Measurements from ENCODE around the gene GRIK4. TPM values are rescaled to one million over a fixed set of nuclear protein-coding genes. Genes with fewer than 3 reads are reported as not detected.

GRIK4 gene
- total and polyA plus RNA-seq, 9 of the 15 experiments (the other 6 are each of a cell fraction or from before 2014, with no cell fraction given): not detected

DNA sequence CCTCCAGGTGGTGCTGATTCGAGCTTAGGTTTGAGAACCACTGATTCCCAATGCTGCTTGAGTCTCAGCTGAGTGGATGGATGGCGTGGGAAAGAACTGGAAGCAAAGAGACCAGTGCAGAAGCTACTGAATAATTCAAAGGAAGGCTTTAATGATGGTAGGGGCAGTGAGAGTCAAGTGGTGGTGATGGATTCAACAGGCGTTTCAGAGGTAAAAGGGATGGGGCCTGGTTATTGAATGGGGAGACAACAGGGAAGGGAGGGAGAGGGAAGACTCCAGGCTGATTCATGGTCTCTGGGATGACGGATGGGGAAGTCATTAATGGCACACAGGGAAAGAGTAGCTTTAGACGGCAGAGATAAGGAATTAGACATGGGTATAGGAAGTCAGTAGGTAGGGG is 408.0 kb downstream of the GRIK4 start:
- H3K79me2 ChIP-seq (ENCODE audit: control insufficient read depth, insufficient read depth, low read length): no peaks in the 10 kb centered on the region
- BruUV-seq (replicated peaks): no TSS peak
- H2AFZ ChIP-seq (ENCODE audit: low read depth, low read length): no peak overlapping the region
- POLR2A ChIA-PET: interaction anchor here (0.6 kb wide), 1 partner anchor 10 kb away, joined by 3 read pairs; no protein-coding TSS in a partner anchor
- no peak for ATAC-seq
- H3K4me3 ChIP-seq: no peak overlapping the region
- no peak for DNase-seq (ENCODE audit: extremely low read depth in 1 of 4, low spot score in 3 of 4)
- H3K9me3 ChIP-seq (replicated peaks; ENCODE audit: control insufficient read depth, insufficient read depth, low read depth, low read length): no peaks in the 10 kb centered on the region
- intact Hi-C loops (cut with micrococcal nuclease): no loop called here
- no peak overlapping the region for H3K4me2 ChIP-seq (ENCODE audit: insufficient read depth, low read length)
- CTCF ChIA-PET (ENCODE audit: low intra/inter-chr PET ratio): no interaction called here
- WGBS (ENCODE audit: insufficient coverage, low coverage, missing lambda C conversion rate): 1% methylated on average over 5 of the region's 5 CpGs
- in situ Hi-C loops (cut with MboI): no loop called here
- no peaks in the 10 kb centered on the region for H3K36me3 ChIP-seq (ENCODE audit: control insufficient read depth, insufficient read depth, low read length)
- no peak overlapping the region for H3K27ac ChIP-seq (ENCODE audit: extremely low read depth, low read depth, low read length)
- FAIRE-seq: no peak
- H3K27me3 ChIP-seq (ENCODE audit: control insufficient read depth in 2 of 2, insufficient read depth in 2 of 2, low read length in 2 of 2): peaks cover 6 to 49% of the 10 kb centered on the region in 2 experiments
- no peaks in the 10 kb centered on the region for H3K9me1 ChIP-seq (ENCODE audit: control insufficient read depth, insufficient read depth, low read length)
- H4K20me1 ChIP-seq (replicated peaks; ENCODE audit: control insufficient read depth, insufficient read depth, low read length): peaks cover 3% of the 10 kb centered on the region; the same call in 1 of the 2 replicates
- no peaks in the 10 kb centered on the region for H3K4me1 ChIP-seq (replicated peaks in 1 of 2; ENCODE audit: control insufficient read depth in 2 of 2, insufficient read depth in 2 of 2, low read length in 2 of 2)
- H3K9ac ChIP-seq (ENCODE audit: insufficient read depth in 1 of 2, low read depth in 2 of 2, low read length in 2 of 2): no peak overlapping the region
- TF ChIP-seq, protein P1, sequence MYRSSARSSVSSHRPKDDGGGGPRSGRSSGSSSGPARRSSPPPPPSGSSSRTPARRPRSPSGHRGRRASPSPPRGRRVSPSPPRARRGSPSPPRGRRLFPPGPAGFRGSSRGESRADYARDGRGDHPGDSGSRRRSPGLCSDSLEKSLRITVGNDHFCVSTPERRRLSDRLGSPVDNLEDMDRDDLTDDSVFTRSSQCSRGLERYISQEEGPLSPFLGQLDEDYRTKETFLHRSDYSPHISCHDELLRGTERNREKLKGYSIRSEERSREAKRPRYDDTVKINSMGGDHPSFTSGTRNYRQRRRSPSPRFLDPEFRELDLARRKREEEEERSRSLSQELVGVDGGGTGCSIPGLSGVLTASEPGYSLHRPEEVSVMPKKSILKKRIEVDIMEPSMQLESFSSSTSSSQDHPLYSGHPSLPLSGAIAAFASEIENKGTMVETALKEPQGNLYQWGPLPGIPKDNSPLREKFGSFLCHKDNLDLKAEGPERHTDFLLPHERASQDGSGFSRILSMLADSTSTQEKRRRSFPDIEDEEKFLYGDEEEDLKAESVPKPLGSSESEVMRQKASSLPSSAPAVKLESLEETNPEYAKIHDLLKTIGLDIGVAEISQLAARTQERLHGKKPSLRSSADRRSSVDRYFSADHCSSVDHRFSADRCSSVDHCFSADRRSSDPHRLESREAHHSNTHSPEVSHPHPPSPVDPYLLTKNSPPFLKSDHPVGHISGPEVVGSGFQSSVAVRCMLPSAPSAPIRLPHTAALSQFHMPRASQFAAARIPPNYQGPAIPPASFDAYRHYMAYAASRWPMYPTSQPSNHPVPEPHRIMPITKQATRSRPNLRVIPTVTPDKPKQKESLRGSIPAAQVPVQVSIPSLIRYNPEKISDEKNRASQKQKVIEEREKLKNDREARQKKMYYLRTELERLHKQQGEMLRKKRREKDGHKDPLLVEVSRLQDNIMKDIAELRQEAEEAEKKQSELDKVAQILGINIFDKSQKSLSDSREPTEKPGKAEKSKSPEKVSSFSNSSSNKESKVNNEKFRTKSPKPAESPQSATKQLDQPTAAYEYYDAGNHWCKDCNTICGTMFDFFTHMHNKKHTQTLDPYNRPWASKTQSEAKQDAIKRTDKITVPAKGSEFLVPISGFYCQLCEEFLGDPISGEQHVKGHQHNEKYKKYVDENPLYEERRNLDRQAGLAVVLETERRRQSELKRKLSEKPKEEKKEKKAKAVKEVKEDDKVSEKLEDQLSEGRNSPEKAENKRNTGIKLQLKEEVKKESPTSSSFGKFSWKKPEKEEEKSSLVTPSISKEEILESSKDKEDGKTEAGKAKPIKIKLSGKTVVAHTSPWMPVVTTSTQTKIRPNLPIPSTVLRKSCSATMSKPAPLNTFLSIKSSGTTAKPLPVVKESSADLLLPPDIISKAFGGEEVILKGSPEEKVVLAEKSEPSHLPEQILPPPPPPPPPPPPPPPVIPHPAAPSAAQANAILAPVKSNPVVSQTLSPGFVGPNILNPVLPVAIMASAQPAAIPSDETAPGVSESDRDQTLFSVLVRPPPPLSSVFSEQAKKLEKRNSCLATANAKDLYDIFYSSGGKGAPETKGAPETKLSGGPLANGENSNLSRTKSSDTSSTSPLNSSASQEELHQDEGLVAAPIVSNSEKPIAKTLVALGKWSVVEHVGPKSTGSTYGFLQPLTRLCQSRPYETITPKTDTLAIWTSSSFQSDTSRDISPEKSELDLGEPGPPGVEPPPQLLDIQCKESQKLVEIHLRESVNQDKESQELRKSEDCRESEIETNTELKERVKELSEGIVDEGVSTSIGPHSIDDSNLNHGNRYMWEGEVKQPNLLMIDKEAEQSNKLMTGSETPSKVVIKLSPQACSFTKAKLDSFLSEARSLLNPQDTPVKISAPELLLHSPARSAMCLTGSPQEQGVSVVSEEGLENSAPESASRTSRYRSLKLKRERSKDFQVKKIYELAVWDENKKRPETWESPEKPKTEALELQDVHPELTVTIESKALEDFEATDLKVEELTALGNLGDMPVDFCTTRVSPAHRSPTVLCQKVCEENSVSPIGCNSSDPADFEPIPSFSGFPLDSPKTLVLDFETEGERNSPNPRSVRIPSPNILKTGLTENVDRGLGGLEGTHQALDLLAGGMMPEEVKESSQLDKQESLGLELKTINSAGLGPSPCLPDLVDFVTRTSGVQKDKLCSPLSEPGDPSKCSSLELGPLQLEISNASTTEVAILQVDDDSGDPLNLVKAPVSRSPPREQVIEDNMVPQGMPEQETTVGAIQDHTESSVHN (IDR thresholded peaks at IDR 0.05; ENCODE audit: borderline replicate concordance in 1 of 2, low read depth in 1 of 2): no peak
- TF ChIP-seq HNRNPUL1 (IDR thresholded peaks at IDR 0.05; ENCODE audit: low read length) (no peak), NR3C1 (CRISPR knock-in tag; IDR thresholded peaks at IDR 0.05) (no peak), ZNF232 (CRISPR knock-in tag; IDR thresholded peaks at IDR 0.05) (no peak), KLF13 (tag; IDR thresholded peaks at IDR 0.05; ENCODE audit: borderline replicate concordance, low read depth) (no peak), CBX8 (IDR thresholded peaks at IDR 0.05; ENCODE audit: borderline replicate concordance, extremely low read depth, low read depth, low read length, poor library complexity, severe bottlenecking) (no peak), FUS (optimal IDR thresholded peaks at IDR 0.05; ENCODE audit: low read depth, low read length) (no peak), L3MBTL2 (IDR thresholded peaks at IDR 0.05) (no peak), XRCC5 (IDR thresholded peaks at IDR 0.05; ENCODE audit: low read depth, low read length) (no peak), YY1 (IDR thresholded peaks at IDR 0.05; ENCODE audit: borderline replicate concordance in 1 of 3, control insufficient read depth in 1 of 3, extremely low read depth in 1 of 3, insufficient read depth in 3 of 3, insufficient read length in 1 of 3, insufficient replicate concordance in 2 of 3, low read depth in 1 of 3, low read length in 2 of 3) (no peak)
- TF ChIP-seq, protein P2, sequence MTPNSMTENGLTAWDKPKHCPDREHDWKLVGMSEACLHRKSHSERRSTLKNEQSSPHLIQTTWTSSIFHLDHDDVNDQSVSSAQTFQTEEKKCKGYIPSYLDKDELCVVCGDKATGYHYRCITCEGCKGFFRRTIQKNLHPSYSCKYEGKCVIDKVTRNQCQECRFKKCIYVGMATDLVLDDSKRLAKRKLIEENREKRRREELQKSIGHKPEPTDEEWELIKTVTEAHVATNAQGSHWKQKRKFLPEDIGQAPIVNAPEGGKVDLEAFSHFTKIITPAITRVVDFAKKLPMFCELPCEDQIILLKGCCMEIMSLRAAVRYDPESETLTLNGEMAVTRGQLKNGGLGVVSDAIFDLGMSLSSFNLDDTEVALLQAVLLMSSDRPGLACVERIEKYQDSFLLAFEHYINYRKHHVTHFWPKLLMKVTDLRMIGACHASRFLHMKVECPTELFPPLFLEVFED (CRISPR knock-in tag; conservative IDR thresholded peaks at IDR 0.05): no peak

Data from K562 (cell line).